Measurements from ENCODE around the gene LTB.

Gene LTB

DNA sequence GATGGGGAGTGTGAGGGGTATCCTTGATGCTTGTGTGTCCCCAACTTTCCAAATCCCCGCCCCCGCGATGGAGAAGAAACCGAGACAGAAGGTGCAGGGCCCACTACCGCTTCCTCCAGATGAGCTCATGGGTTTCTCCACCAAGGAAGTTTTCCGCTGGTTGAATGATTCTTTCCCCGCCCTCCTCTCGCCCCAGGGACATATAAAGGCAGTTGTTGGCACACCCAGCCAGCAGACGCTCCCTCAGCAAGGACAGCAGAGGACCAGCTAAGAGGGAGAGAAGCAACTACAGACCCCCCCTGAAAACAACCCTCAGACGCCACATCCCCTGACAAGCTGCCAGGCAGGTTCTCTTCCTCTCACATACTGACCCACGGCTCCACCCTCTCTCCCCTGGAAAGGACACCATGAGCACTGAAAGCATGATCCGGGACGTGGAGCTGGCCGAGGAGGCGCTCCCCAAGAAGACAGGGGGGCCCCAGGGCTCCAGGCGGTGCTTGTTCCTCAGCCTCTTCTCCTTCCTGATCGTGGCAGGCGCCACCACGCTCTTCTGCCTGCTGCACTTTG lies 6.8 kb downstream of the LTB start, which contains the start of gene TNF:
TSS of gene TNF (plus strand) at position 231 of the 567 bp plus-strand sequence. CDS start at position 408, 177 bp downstream.
- DNase-seq, result peak; percentile 83

DNA sequence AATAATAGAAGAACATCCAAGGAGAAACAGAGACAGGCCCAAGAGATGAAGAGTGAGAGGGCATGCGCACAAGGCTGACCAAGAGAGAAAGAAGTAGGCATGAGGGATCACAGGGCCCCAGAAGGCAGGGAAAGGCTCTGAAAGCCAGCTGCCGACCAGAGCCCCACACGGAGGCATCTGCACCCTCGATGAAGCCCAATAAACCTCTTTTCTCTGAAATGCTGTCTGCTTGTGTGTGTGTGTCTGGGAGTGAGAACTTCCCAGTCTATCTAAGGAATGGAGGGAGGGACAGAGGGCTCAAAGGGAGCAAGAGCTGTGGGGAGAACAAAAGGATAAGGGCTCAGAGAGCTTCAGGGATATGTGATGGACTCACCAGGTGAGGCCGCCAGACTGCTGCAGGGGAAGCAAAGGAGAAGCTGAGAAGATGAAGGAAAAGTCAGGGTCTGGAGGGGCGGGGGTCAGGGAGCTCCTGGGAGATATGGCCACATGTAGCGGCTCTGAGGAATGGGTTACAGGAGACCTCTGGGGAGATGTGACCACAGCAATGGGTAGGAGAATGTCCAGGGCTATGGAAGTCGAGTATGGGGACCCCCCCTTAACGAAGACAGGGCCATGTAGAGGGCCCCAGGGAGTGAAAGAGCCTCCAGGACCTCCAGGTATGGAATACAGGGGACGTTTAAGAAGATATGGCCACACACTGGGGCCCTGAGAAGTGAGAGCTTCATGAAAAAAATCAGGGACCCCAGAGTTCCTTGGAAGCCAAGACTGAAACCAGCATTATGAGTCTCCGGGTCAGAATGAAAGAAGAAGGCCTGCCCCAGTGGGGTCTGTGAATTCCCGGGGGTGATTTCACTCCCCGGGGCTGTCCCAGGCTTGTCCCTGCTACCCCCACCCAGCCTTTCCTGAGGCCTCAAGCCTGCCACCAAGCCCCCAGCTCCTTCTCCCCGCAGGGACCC lies 7.8 kb downstream of the LTB start:
- DNase-seq, result no peak

DNA sequence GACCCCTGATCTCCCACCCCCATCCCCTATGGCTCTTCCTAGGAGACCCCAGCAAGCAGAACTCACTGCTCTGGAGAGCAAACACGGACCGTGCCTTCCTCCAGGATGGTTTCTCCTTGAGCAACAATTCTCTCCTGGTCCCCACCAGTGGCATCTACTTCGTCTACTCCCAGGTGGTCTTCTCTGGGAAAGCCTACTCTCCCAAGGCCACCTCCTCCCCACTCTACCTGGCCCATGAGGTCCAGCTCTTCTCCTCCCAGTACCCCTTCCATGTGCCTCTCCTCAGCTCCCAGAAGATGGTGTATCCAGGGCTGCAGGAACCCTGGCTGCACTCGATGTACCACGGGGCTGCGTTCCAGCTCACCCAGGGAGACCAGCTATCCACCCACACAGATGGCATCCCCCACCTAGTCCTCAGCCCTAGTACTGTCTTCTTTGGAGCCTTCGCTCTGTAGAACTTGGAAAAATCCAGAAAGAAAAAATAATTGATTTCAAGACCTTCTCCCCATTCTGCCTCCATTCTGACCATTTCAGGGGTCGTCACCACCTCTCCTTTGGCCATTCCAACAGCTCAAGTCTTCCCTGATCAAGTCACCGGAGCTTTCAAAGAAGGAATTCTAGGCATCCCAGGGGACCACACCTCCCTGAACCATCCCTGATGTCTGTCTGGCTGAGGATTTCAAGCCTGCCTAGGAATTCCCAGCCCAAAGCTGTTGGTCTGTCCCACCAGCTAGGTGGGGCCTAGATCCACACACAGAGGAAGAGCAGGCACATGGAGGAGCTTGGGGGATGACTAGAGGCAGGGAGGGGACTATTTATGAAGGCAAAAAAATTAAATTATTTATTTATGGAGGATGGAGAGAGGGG lies 8.8 kb downstream of the LTB start:
- no peak for DNase-seq

DNA sequence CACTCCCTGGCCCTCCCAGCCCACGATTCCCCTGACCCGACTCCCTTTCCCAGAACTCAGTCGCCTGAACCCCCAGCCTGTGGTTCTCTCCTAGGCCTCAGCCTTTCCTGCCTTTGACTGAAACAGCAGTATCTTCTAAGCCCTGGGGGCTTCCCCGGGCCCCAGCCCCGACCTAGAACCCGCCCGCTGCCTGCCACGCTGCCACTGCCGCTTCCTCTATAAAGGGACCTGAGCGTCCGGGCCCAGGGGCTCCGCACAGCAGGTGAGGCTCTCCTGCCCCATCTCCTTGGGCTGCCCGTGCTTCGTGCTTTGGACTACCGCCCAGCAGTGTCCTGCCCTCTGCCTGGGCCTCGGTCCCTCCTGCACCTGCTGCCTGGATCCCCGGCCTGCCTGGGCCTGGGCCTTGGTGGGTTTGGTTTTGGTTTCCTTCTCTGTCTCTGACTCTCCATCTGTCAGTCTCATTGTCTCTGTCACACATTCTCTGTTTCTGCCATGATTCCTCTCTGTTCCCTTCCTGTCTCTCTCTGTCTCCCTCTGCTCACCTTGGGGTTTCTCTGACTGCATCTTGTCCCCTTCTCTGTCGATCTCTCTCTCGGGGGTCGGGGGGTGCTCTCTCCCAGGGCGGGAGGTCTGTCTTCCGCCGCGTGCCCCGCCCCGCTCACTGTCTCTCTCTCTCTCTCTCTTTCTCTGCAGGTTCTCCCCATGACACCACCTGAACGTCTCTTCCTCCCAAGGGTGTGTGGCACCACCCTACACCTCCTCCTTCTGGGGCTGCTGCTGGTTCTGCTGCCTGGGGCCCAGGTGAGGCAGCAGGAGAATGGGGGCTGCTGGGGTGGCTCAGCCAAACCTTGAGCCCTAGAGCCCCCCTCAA lies 9.9 kb downstream of the LTB start, which contains the start of gene LTA:
TSS of gene LTA (plus strand) at position 249 of the 871 bp plus-strand sequence. CDS start at position 703, 454 bp downstream.
- DNase-seq, result peak; percentile 63

DNA sequence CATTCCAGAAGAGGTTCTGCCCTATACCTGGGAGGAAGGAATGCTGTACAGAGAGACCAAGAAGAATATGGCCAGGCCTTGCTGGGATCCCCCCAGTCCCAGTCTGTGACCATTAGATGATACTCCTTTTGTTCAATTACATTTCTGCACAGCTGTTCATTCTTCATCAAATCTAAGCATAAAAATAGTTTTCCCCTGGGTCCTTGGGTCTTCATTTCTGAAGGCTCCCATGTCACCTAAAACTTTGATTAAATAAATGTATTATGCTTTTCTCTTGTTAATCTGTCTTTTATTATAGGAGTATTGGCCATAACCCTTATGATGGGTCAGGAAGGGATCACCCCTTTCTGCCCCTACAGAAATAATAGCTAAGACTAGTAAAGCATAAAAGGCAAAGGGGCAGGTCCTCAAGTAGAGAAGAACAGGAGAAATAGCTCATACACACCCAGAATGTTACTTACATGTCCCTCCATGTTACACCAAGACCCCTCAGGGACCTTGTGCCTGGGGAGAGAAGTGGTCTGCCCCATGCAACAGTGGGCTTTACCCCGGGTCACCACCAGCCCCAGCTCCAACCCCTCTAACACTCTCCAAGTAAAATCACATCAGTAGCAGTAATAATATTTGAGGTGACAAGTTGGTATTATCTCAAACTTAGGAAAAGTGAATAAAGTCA lies 12.2 kb downstream of the LTB start:
- DNase-seq, result no peak

DNA sequence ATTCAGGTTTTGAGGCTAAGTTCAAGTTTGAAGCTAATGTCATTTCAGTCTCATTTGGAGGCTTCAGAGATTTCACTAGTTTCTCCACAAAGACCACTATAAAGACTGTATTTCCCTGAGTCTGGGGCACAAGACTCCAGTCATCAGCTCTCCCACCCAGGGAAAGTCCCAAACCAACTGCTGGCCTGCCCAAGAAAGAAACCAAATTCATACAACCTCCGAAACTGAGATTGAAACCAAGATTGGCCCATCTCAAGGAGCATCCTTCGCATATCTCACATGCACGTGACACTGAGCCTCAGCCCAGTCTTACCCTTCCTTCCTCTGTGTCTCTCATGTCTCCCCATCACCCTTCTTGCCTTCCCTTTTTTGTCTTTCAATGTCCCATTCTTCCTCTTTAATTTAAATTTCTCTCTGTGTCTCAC lies 13.7 kb downstream of the LTB start:
- no peak for DNase-seq

DNA sequence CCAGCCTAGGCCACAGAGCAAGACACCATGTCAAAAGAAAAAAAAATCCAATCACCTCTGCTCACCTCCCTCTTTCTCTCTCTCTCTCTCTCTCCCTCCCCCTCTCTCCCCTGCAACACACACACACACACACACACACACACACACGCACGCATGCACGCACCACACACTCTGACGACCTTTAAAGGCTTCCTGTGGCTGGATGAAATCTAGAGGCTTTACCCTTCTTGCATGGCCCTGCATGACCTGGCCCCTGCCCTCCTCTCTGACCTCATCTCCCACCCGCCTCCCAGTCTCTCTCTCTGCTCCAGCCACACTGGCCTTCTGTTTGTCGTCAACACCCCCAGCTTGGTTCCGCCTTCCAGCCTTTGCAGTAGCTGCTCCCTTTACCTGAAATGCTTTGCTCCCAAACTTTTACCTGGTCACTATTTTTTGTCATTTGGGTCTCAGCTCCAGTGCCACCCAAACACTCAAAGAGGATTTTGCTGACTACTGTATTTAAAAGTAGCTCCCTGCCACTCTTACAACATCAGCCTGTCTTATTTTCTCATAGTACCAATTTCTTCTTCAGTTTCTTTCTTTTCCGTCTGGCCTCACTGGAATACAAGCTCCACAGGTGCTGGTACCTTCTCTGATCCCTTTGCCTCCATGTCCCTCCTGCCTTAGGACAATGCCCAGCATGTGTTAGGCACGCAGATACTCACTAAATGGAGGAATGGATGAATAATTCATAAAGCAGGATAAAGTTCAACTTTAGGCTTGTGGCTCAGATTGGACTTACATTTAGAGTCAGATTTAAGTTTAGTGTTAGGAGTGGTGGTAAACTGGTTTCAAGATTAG lies 14.5 kb downstream of the LTB start:
- DNase-seq, result no peak

DNA sequence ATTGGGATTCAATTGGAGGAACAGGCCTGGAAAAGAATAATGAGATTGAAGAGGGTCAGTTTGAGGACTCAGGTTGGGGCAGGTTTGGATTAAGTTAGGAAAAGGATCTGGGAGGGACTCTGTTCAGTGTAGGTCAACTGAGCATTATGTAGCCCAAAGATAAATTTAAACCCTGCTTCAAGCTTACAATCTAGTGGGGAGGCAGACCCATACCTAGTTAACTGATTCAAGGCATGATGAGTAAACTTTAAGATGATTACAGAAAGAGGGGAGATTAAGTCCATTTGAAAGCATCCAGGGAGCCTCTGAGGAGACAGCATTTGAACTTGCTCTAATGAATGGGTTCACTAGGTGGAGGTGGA lies 21.5 kb downstream of the LTB start:
- no peak for DNase-seq

DNA sequence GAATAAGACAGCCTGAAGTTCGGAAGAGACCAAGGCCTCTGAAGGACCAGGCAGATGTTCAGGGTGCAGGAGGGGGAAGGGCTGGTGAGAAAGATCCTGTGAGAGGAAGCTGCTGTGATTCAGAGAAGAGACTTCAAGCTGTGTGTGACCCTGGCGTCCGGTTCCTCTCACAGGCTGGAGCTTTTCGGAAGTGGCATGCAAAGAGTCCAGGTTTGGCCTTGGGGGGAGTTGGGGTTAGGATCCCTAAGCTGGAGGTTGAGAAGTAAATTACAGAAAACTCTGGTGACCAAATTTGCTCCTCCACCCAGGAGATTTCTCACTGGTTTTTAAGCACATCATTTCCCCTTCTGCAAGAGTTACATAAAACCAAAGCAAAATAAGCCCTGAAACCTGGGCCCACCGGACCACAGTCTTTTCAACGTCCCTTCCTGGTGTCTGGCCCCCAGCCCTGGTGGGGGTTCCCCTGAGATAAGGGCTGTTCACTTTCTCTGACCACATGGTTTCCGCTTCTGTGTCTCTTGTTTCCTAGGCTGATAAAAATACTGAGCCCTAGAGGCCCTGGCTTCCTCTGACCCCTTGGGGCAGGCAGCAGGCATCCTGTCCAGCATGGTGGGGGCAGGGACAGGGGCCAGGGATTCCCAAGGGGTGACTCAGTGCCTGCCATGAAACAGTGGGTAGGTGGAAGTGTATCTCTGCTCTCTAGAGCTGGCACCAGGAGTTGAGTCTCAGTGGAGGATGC lies 22.1 kb downstream of the LTB start:
- peak; percentile 42 for DNase-seq

DNA sequence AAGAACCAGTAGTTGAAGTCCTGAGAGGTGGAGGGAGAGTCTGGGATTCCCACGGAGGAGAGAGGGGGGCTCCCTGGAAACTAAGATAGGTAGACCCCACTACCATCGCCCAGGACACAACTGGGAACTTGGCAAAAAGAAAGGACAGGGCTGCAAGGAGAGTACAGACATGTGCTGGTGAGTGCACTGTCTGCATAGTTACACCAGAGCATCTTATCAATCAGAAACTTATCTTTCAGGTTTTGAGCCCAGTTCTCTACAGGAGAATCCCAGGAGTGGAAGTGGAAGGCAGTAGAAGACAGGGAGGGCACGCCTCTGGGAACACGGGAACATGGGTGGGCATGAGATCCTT lies 22.6 kb downstream of the LTB start:
- no peak for DNase-seq

DNA sequence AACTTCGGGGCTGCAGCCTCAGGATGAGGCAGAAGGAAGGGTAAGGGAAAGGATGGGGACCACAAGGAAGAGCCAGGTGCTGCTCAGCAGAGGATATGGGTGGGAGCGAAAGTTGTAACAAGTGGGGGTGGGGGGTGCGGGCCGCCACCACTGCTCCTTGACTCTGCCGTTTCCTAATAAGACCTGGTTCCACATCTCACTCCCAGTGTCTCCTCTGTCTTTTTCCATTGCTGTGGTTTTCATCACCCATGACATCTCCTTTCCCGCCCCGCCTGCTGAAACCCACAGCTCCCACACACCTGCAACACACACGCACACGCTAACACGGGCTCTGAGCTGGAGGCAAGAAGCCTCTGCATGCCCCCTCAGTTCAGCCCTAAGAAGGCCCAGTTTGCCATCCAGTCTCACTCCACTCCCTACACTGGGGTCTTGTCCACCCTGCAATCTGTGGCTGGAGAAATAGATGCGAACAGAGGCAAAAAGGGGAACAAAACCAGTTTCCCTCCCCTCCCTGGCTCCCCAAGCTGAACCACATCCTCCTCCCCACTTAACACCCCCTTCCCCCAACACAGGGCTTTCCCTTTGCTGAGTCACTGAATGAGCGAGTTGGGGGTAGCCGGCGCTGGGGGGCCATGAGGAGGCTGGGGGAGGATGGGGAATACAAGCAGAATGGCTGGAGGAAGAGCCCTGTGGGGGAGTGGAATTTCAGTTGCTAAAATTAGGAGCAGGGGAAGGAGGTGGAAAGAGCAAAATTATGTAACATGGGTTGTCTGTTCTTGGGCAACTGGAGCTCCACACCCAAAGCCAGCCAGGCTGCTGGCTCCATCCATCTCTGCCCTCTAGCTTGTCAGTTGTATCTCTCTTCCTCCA lies 23.4 kb downstream of the LTB start:
- peak; percentile 67 for DNase-seq

DNA sequence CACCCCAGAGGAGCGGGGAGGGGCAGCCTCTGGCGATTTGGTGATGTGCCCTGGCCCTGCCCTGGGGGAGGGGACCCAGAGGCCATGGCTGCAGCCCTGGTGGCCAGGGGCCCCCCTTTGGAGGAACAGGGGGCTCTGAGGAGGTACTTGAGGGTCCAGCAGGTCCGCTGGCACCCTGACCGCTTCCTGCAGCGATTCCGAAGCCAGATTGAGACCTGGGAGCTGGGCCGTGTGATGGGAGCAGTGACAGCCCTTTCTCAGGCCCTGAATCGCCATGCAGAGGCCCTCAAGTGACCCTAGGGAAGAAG lies 24.0 kb downstream of the LTB start:
- DNase-seq, result no peak

DNA sequence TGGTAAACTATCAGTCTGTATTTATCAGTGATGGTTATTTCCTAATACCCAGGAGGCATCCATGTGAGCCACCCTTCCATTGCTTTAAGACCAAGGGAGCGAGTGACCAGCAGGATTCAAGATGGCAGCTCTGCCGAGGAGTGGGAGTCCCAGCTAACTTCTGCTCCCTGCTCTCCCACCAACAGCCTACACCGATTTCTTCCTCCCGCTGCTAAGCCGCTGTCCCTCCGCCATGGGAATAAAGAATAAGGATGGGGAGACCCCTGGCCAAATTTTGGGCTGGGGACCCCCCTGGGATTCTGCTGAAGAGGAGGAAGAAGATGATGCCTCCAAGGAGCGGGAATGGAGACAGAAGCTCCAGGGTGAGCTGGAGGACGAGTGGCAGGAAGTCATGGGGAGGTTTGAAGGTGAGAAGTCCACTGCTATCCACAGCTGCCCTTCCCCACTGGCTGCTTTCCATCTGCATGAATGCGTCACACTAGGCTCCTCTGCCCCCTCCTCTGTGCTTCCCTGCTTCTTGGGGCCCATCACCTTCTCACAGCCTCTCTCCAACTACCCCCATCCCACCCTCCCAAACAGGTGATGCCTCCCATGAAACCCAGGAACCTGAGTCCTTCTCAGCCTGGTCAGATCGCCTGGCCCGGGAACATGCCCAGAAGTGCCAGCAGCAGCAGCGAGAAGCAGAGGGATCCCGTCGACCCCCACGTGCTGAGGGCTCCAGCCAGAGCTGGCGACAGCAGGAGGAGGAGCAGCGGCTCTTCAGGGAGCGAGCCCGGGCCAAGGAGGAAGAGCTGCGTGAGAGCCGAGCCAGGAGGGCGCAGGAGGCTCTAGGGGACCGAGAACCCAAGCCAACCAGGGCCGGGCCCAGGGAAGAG lies 24.5 kb downstream of the LTB start:
- DNase-seq, result no peak

DNA sequence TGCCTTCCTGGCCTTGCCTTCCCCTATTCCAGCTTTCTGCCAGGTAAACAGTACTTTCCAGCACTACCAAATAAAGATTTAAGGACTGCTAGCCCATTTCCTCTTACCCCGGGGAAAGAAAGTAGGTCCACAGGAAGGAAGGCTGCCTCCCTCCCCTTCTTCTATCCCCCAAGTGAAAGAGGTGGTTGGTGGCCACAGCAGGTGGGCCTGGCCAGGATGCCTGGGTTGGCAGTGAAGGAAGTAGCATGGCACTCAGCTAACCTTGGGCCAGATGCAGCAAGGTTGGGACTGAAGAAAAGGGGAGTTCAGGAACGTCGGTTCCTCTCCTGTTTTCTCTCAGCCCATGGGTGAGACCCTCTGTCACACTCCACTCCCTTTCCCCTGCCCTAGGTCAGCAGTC lies 25.9 kb downstream of the LTB start:
- no peak for DNase-seq

DNA sequence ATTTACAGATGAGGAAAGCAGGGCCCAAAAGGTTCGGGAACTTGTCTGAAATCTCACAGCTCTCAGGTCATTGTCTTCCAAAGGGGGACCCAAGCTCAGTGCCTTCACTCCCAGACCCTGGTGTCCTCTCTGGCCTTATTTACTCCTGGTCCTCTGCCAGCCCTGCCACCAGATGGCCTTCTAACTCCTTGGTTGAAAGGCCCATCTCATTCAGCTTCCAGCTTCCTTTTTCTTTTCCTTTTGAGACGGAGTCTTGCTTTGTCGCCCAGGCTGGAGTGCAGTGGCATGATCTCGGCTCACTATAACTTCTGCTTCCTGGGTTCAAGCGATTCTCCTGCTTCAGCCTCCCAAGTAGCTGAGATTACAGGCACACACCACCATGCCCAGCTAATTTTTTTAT lies 30.9 kb downstream of the LTB start:
- peak; percentile 57 for DNase-seq

DNA sequence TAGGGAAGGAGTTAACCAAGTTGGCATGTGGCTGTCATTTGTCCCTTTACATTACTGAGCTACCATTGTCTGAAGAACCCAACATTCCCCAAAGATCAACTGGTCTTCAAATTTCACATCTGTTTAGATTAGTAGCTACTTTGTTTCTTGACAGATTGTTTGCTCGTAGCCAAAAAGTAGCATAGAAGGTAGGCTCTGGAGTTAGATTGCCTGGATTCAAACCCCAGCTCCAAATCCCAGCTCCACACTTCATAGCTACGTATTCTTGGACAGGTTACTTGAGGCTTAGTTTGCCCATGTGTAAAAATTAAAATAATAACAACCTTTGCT lies 33.7 kb downstream of the LTB start:
- no peak for DNase-seq

DNA sequence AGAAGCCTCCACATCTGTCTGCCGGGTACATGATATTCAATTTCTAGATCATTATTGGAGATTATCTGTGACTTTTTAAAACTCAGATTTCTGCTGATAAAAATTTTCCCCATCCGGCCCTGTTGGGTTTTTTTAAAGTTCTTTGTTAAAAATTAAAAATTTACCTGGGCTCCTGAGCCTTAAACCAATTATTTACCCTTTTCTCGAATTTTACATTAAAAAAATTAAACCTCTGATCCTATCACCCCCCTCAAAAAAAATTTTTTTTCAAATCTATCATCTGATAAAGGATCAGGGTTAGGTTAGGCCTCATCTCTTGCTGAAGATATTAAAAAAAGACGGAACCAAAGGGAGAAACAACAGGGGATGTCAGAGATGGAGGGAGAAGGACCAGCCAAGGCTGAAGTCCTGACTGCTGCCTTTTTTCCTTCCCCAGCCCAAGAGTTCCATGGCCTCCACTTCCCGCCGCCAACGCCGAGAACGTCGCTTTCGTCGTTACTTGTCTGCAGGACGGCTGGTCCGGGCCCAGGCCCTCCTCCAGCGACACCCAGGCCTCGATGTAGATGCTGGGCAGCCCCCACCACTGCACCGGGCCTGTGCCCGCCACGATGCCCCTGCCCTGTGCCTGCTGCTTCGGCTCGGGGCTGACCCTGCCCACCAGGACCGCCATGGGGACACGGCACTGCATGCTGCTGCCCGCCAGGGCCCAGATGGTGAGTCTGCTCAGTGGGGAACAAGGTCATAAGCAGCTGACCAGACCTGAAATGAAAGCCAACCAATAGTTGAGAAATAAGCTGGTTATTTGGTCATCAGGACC lies 34.3 kb downstream of the LTB start:
- DNase-seq, result no peak

All from activated T-cell treated with anti-CD3 and anti-CD28 coated beads for 4 hours (primary cell).